HEK293 (cell line): ENCODE data around the gene PPP1R1B.

Experiments used
- CTCF ChIA-PET: fragments of 350-600 bp; formaldehyde crosslinking; extraction: SDS; loops from one replicate; lab custom pipeline; 2021; ENCODE audit warnings: antibody characterized with exemption; lab: Yijun Ruan, JAX
- POLR2A ChIA-PET: fragments of 300-600 bp; formaldehyde crosslinking; extraction: SDS; loops from one replicate; lab custom pipeline; 2020; ENCODE audit warnings: antibody characterized with exemption, inconsistent platforms; lab: Yijun Ruan, JAX
- H3K27ac ChIP-seq: fragments of 200-500 bp; sonication (Bioruptor generic); 2 replicates; pipeline ENCODE4 v1.5.1; 2014; ENCODE audit warnings: low read depth, low read length, control low read depth, inconsistent platforms; ENCODE audit errors: extremely low read depth
- H3K36me3 ChIP-seq, 2 experiments: fragments of 200-500 bp in 1 of 2; sonication (Bioruptor generic) in 1 of 2; 1 replicate in 1 of 2; 2 replicates in 1 of 2; pipeline ENCODE4 v1.5.1; 2014 to 2017; ENCODE audit warnings: inconsistent platforms in 2 of 2, low read length in 2 of 2; ENCODE audit not compliant: control insufficient read depth in 2 of 2, insufficient read depth in 1 of 2
- H3K4me1 ChIP-seq: fragments of 200-500 bp; sonication (Bioruptor generic); 2 replicates; pipeline ENCODE4 v1.5.1; 2014; ENCODE audit warnings: mild to moderate bottlenecking, low read length, inconsistent platforms; ENCODE audit not compliant: control insufficient read depth, insufficient read depth
- H3K4me3 ChIP-seq: 2 replicates; pipeline ENCODE4 v1.5.1; 2011; ENCODE audit warnings: low read depth, mild to moderate bottlenecking, control low read depth, low read length, moderate library complexity
- H3K9me3 ChIP-seq: fragments of 200-500 bp; sonication (Bioruptor generic); 2 replicates; pipeline ENCODE4 v1.5.1; 2014; ENCODE audit warnings: low read depth, low read length, inconsistent platforms; ENCODE audit not compliant: control insufficient read depth, insufficient read depth
- ATF2 ChIP-seq: fragments of 450-650 bp; formaldehyde crosslinking; IDR thresholded peaks from 2 replicates; pipeline ENCODE4 v1.5.1; 2016; ENCODE audit warnings: missing biosample characterization, missing genetic modification characterization, low read depth
- ELK4 ChIP-seq: IDR thresholded peaks from 2 replicates; pipeline ENCODE4 v1.6.1; 2011; ENCODE audit warnings: mild to moderate bottlenecking, low read depth, low read length, borderline replicate concordance
- IKZF3 ChIP-seq: fragments of 450-650 bp; IDR thresholded peaks from 2 replicates; pipeline ENCODE4 v1.5.0; 2018; ENCODE audit warnings: missing biosample characterization, mild to moderate bottlenecking, missing genetic modification characterization, moderate library complexity
- REPIN1 ChIP-seq: fragments of 450-650 bp; formaldehyde crosslinking; IDR thresholded peaks from 2 replicates; pipeline ENCODE4 v1.5.1; 2017; ENCODE audit warnings: missing biosample characterization, missing genetic modification characterization, low read depth
- ZBTB10 ChIP-seq: fragments of 450-650 bp; formaldehyde crosslinking; IDR thresholded peaks from 2 replicates; pipeline ENCODE4 v1.5.1; 2016; ENCODE audit warnings: missing biosample characterization, missing genetic modification characterization
- ZBTB8A ChIP-seq: fragments of 450-650 bp; formaldehyde crosslinking; IDR thresholded peaks from 2 replicates; pipeline ENCODE4 v1.5.1; 2016; ENCODE audit warnings: missing biosample characterization, missing genetic modification characterization
- ZNF114 ChIP-seq: fragments of 450-650 bp; formaldehyde crosslinking; IDR thresholded peaks from 2 replicates; pipeline ENCODE4 v1.5.0; 2017; ENCODE audit warnings: missing biosample characterization, missing genetic modification characterization
- ZNF148 ChIP-seq: fragments of 450-650 bp; formaldehyde crosslinking; IDR thresholded peaks from 2 replicates; pipeline ENCODE4 v1.5.0; 2017; ENCODE audit warnings: missing biosample characterization, missing genetic modification characterization, borderline replicate concordance
- ZNF184 ChIP-seq: fragments of 450-650 bp; IDR thresholded peaks from 2 replicates; pipeline ENCODE4 v1.5.1; 2018; ENCODE audit warnings: missing biosample characterization, mild to moderate bottlenecking, missing genetic modification characterization
- ZNF202 ChIP-seq: fragments of 450-650 bp; formaldehyde crosslinking; IDR thresholded peaks from 2 replicates; pipeline ENCODE4 v1.5.1; 2016; ENCODE audit warnings: missing biosample characterization, missing genetic modification characterization, borderline replicate concordance
- ZNF362 ChIP-seq: fragments of 450-650 bp; formaldehyde crosslinking; IDR thresholded peaks from 2 replicates; pipeline ENCODE4 v1.5.1; 2016; ENCODE audit warnings: missing biosample characterization, missing genetic modification characterization
- ZNF558 ChIP-seq: fragments of 450-650 bp; formaldehyde crosslinking; IDR thresholded peaks from 2 replicates; pipeline ENCODE4 v1.5.1; 2016; ENCODE audit warnings: missing biosample characterization, missing genetic modification characterization
- ZSCAN23 ChIP-seq: fragments of 450-650 bp; formaldehyde crosslinking; IDR thresholded peaks from 2 replicates; pipeline ENCODE4 v1.5.1; 2016; ENCODE audit warnings: missing biosample characterization, missing genetic modification characterization

The PPP1R1B gene

GRCh38 chr17:39636927-39637736 is 10.4 kb downstream of the PPP1R1B start, which contains the start of gene STARD3 (continued):
- no peak for TF ChIP-seq ATF2 (tag by site-specific recombination)

GRCh38 chr17:39638317-39638716 is 11.6 kb downstream of the PPP1R1B start:
- H3K36me3 ChIP-seq, result no peaks in the 10 kb centered on the region
- ChIA-PET CTCF (interaction anchor here (0.6 to 14.6 kb wide), 7 partner anchors 14 to 115 kb away, joined by 3 to 311 read pairs (median 4); partner anchors contain the start of genes MIEN1 and PNMT), POLR2A (interaction anchor here (0.5 to 1.9 kb wide), 6 partner anchors 15 to 187 kb away, joined by 3 to 9 read pairs (median 3); partner anchors contain the start of genes ERBB2, MED1, MIEN1 and PGAP3)
- peaks cover 21% of the 10 kb centered on the region for H3K4me1 ChIP-seq
- H3K27ac ChIP-seq, result no peak overlapping the region
- no peak for TF ChIP-seq ZSCAN23
- no peak for TF ChIP-seq ZBTB10 (tag by site-specific recombination)
- TF ChIP-seq ZNF114 (tag by site-specific recombination), result no peak
- TF ChIP-seq IKZF3 (tag by site-specific recombination), result no peak
- no peak for TF ChIP-seq ZNF202
- no peak for TF ChIP-seq ZNF148 (tag by site-specific recombination)
- TF ChIP-seq ZBTB8A (tag by site-specific recombination), result no peak
- no peak for TF ChIP-seq ZNF362 (tag by site-specific recombination)
- TF ChIP-seq ELK4, result no peak
- no peaks in the 10 kb centered on the region for H3K9me3 ChIP-seq
- no peak overlapping the region for H3K4me3 ChIP-seq

- POLR2A ChIA-PET, result interaction anchor here (0.5 to 1.9 kb wide), 4 partner anchors 15 to 188 kb away, joined by 3 to 9 read pairs (median 3); partner anchors contain the start of genes ERBB2, MED1 and MIEN1
- H3K9me3 ChIP-seq, result no peaks in the 10 kb centered on the region
- H3K27ac ChIP-seq, result no peak overlapping the region
- TF ChIP-seq REPIN1 (tag by site-specific recombination) (no peak), ZNF202 (no peak), ZNF184 (tag by site-specific recombination) (0 out of 2 replicates have a peak, but pooled peaks have one; percentile 51), ZNF558 (tag by site-specific recombination) (no peak)
- no peak overlapping the region for H3K4me3 ChIP-seq
- H3K36me3 ChIP-seq, result no peaks in the 10 kb centered on the region
- H3K4me1 ChIP-seq, result peaks cover 23% of the 10 kb centered on the region
- CTCF ChIA-PET, result interaction anchor here (0.9 to 14.6 kb wide), 5 partner anchors 13 to 115 kb away, joined by 3 to 311 read pairs (median 5); partner anchors contain the start of gene PNMT
Observed at GRCh38 chr17:39639043-39639442, 12.3 kb downstream of the PPP1R1B start.
